ENCODE data around the gene NTMT1. TPM values are rescaled to one million over a fixed set of nuclear protein-coding genes. Genes with fewer than 3 reads are reported as not detected.

The NTMT1 gene
- total RNA-seq, 1 donor from 2014 or later: 30.7 TPM

GRCh38 chr9:129611307-129611800 lies 14.6 kb upstream of the NTMT1 start:
- peaks cover 23% of the 10 kb centered on the region for H3K4me1 Mint-ChIP-seq
- no peaks in the 10 kb centered on the region for H3K36me3 Mint-ChIP-seq
- DNase-seq (ENCODE audit: low spot score in 2 of 2, unreplicated experiment in 2 of 2): no peak
- peak overlapping the region; percentile 79 for H3K4me3 Mint-ChIP-seq
- H3K27me3 Mint-ChIP-seq (ENCODE audit: low read depth): no peaks in the 10 kb centered on the region
- no peak for TF ChIP-seq CTCF (IDR thresholded peaks at IDR 0.05; ENCODE audit: unreplicated experiment)
- H3K27ac Mint-ChIP-seq: peak overlapping the region; percentile 92
- no peaks in the 10 kb centered on the region for H3K9me3 Mint-ChIP-seq

- DNase-seq (ENCODE audit: low spot score in 2 of 2, unreplicated experiment in 2 of 2): no peak
- TF ChIP-seq CTCF (IDR thresholded peaks at IDR 0.05; ENCODE audit: unreplicated experiment): no peak
- Mint-ChIP-seq H3K4me3 (no peak overlapping the region), H3K36me3 (no peaks in the 10 kb centered on the region), H3K4me1 (peaks cover 21% of the 10 kb centered on the region), H3K9me3 (no peaks in the 10 kb centered on the region), H3K27ac (no peak overlapping the region), H3K27me3 (ENCODE audit: low read depth) (no peaks in the 10 kb centered on the region)
These were observed 13.8 kb upstream of the NTMT1 start for GRCh38 chr9:129612123-129612522.

GRCh38 chr9:129612815-129613519 lies 13.0 kb upstream of the NTMT1 start:
- peaks cover 17% of the 10 kb centered on the region for H3K4me1 Mint-ChIP-seq
- no peak for DNase-seq (ENCODE audit: low spot score in 2 of 2, unreplicated experiment in 2 of 2)
- no peaks in the 10 kb centered on the region for H3K9me3 Mint-ChIP-seq
- no peak overlapping the region for H3K27ac Mint-ChIP-seq
- H3K27me3 Mint-ChIP-seq (ENCODE audit: low read depth): no peaks in the 10 kb centered on the region
- no peak overlapping the region for H3K4me3 Mint-ChIP-seq
- TF ChIP-seq CTCF (IDR thresholded peaks at IDR 0.05; ENCODE audit: unreplicated experiment): no peak
- no peaks in the 10 kb centered on the region for H3K36me3 Mint-ChIP-seq

- no peak for DNase-seq (ENCODE audit: low spot score in 2 of 2, unreplicated experiment in 2 of 2)
- H3K9me3 Mint-ChIP-seq: no peaks in the 10 kb centered on the region
- H3K27ac Mint-ChIP-seq: no peak overlapping the region
- TF ChIP-seq CTCF (IDR thresholded peaks at IDR 0.05; ENCODE audit: unreplicated experiment): no peak
- H3K4me1 Mint-ChIP-seq: peaks cover 16% of the 10 kb centered on the region
- H3K36me3 Mint-ChIP-seq: no peaks in the 10 kb centered on the region
- H3K4me3 Mint-ChIP-seq: no peak overlapping the region
- H3K27me3 Mint-ChIP-seq (ENCODE audit: low read depth): no peaks in the 10 kb centered on the region
These were observed 12.3 kb upstream of the NTMT1 start for GRCh38 chr9:129613520-129614175.

GRCh38 chr9:129614932-129615331 lies 11.0 kb upstream of the NTMT1 start:
- H3K9me3 Mint-ChIP-seq: no peaks in the 10 kb centered on the region
- no peak for DNase-seq (ENCODE audit: low spot score in 2 of 2, unreplicated experiment in 2 of 2)
- peaks cover 10% of the 10 kb centered on the region for H3K4me1 Mint-ChIP-seq
- H3K36me3 Mint-ChIP-seq: no peaks in the 10 kb centered on the region
- H3K4me3 Mint-ChIP-seq: no peak overlapping the region
- no peak overlapping the region for H3K27ac Mint-ChIP-seq
- no peaks in the 10 kb centered on the region for H3K27me3 Mint-ChIP-seq (ENCODE audit: low read depth)
- TF ChIP-seq CTCF (IDR thresholded peaks at IDR 0.05; ENCODE audit: unreplicated experiment): no peak

Measured in mesothelial cell of epicardium (in vitro differentiated cells).